Parathyroid adenoma (tissue), 2 donors: ENCODE measurements around the gene CAPN9.

Experiments used
- H2AFZ ChIP-seq: fragments of 300-600 bp; sonication (generic); one replicate; pipeline ENCODE4 v1.7.0; 2017; ENCODE audit warnings: antibody characterized with exemption, mild to moderate bottlenecking
- H3K27ac ChIP-seq: fragments of 300-600 bp; sonication (generic); one replicate; pipeline ENCODE4 v1.7.0; 2017
- H3K27me3 ChIP-seq: fragments of 300-600 bp; sonication (generic); one replicate; pipeline ENCODE4 v1.7.0; 2017; ENCODE audit warnings: low read length; ENCODE audit not compliant: control insufficient read depth, insufficient read depth
- H3K36me3 ChIP-seq: fragments of 300-600 bp; sonication (generic); one replicate; pipeline ENCODE4 v1.7.0; 2017; ENCODE audit warnings: low read length; ENCODE audit not compliant: control insufficient read depth, insufficient read depth
- H3K4me1 ChIP-seq: fragments of 300-600 bp; sonication (generic); one replicate; pipeline ENCODE4 v1.7.0; 2017; ENCODE audit warnings: control low read depth
- H3K4me2 ChIP-seq: fragments of 300-600 bp; sonication (generic); one replicate; pipeline ENCODE4 v1.7.0; 2017; ENCODE audit warnings: low read length
- H3K4me3 ChIP-seq: fragments of 300-600 bp; sonication (generic); one replicate; pipeline ENCODE4 v1.7.0; 2017; ENCODE audit warnings: low read depth, low read length
- H3K79me2 ChIP-seq: fragments of 300-600 bp; sonication (generic); one replicate; pipeline ENCODE4 v1.7.0; 2017; ENCODE audit warnings: control low read depth
- H3K9ac ChIP-seq: fragments of 300-600 bp; sonication (generic); one replicate; pipeline ENCODE4 v1.7.0; 2017; ENCODE audit warnings: mild to moderate bottlenecking
- H3K9me3 ChIP-seq: fragments of 300-600 bp; sonication (generic); one replicate; pipeline ENCODE4 v1.7.0; 2017; ENCODE audit warnings: low read length; ENCODE audit not compliant: control insufficient read depth
- CTCF ChIP-seq: fragments of 300-600 bp; sonication (generic); IDR thresholded peaks from one replicate; pipeline ENCODE4 v1.7.0; 2017; ENCODE audit warnings: antibody characterized with exemption, mild to moderate bottlenecking
- donor health status: primary hyperparathyroidism.

Gene CAPN9

GRCh38 chr1:230798491-230798890 is 51.3 kb downstream of the CAPN9 start:
- no peaks in the 10 kb centered on the region for H3K36me3 ChIP-seq
- H3K4me3 ChIP-seq, result no peak overlapping the region
- no peak overlapping the region for H3K27ac ChIP-seq
- no peak overlapping the region for H2AFZ ChIP-seq
- no peak overlapping the region for H3K4me2 ChIP-seq
- TF ChIP-seq CTCF, result no peak
- H3K9me3 ChIP-seq, result no peaks in the 10 kb centered on the region
- no peak overlapping the region for H3K9ac ChIP-seq
- H3K79me2 ChIP-seq, result no peaks in the 10 kb centered on the region
- H3K27me3 ChIP-seq, result no peaks in the 10 kb centered on the region
- H3K4me1 ChIP-seq, result no peaks in the 10 kb centered on the region

GRCh38 chr1:230800891-230801840 is 54.0 kb downstream of the CAPN9 start:
- H3K79me2 ChIP-seq, result no peaks in the 10 kb centered on the region
- H3K4me1 ChIP-seq, result no peaks in the 10 kb centered on the region
- no peak overlapping the region for H3K4me3 ChIP-seq
- H3K27ac ChIP-seq, result no peak overlapping the region
- H3K36me3 ChIP-seq, result no peaks in the 10 kb centered on the region
- H2AFZ ChIP-seq, result no peak overlapping the region
- no peak overlapping the region for H3K9ac ChIP-seq
- H3K27me3 ChIP-seq, result no peaks in the 10 kb centered on the region
- no peaks in the 10 kb centered on the region for H3K9me3 ChIP-seq
- H3K4me2 ChIP-seq, result no peak overlapping the region
- no peak for TF ChIP-seq CTCF

- no peaks in the 10 kb centered on the region for H3K36me3 ChIP-seq
- no peak overlapping the region for H2AFZ ChIP-seq
- no peak overlapping the region for H3K27ac ChIP-seq
- H3K4me1 ChIP-seq, result no peaks in the 10 kb centered on the region
- no peaks in the 10 kb centered on the region for H3K9me3 ChIP-seq
- H3K79me2 ChIP-seq, result no peaks in the 10 kb centered on the region
- H3K4me2 ChIP-seq, result no peak overlapping the region
- no peak overlapping the region for H3K9ac ChIP-seq
- H3K27me3 ChIP-seq, result no peaks in the 10 kb centered on the region
- H3K4me3 ChIP-seq, result no peak overlapping the region
- no peak for TF ChIP-seq CTCF
Observed at GRCh38 chr1:230804396-230804795, 57.2 kb downstream of the CAPN9 start.

GRCh38 chr1:230806552-230806951 is 59.4 kb downstream of the CAPN9 start:
- H3K9ac ChIP-seq, result no peak overlapping the region
- no peak overlapping the region for H2AFZ ChIP-seq
- H3K27ac ChIP-seq, result no peak overlapping the region
- H3K4me2 ChIP-seq, result no peak overlapping the region
- H3K4me3 ChIP-seq, result no peak overlapping the region
- no peak for TF ChIP-seq CTCF
- H3K9me3 ChIP-seq, result no peaks in the 10 kb centered on the region
- H3K79me2 ChIP-seq, result no peaks in the 10 kb centered on the region
- H3K4me1 ChIP-seq, result no peaks in the 10 kb centered on the region
- H3K27me3 ChIP-seq, result no peaks in the 10 kb centered on the region
- no peaks in the 10 kb centered on the region for H3K36me3 ChIP-seq

GRCh38 chr1:230807029-230807428 is 59.8 kb downstream of the CAPN9 start:
- Histone ChIP-seq H3K79me2 (no peaks in the 10 kb centered on the region), H2AFZ (no peak overlapping the region), H3K4me1 (no peaks in the 10 kb centered on the region), H3K27ac (no peak overlapping the region), H3K9ac (no peak overlapping the region), H3K27me3 (no peaks in the 10 kb centered on the region), H3K36me3 (no peaks in the 10 kb centered on the region), H3K4me3 (no peak overlapping the region), H3K9me3 (no peaks in the 10 kb centered on the region), H3K4me2 (no peak overlapping the region)
- no peak for TF ChIP-seq CTCF
